Pancreas (tissue), 10 donors: ENCODE measurements around the gene ATG4D. TPM values are rescaled to one million over a fixed set of nuclear protein-coding genes. Genes with fewer than 3 reads are reported as not detected.

ENCODE experiments used
- ATAC-seq, 4 donors: fragments of 200-7000 bp; cut with Tn5 transposase; one replicate each; pipeline versions ENCODE4 v1.8.0 to v1.9.1; 2020; ENCODE audit warnings: mild to moderate bottlenecking in 4 of 4, moderate library complexity in 4 of 4
- DNase-seq, 6 donors: peaks; one replicate each; pipeline ENCODE4 v3.0.0-alpha.2; 2020
- FAIRE-seq: peaks from 2 replicates; lab custom pipeline; 2012; peaks lifted over from hg19 to GRCh38; lab: Jason Lieb, UNC
- H3K27ac ChIP-seq, 4 donors: fragments of 200-600 bp; sonication (generic); 1 replicate in 3 of 4; 2 replicates in 1 of 4; pipeline versions ENCODE4 v1.5.0 to v1.8.0; 2020
- H3K27me3 ChIP-seq, 4 donors: fragments of 200-600 bp; one replicate each; pipeline ENCODE4 v1.8.0; 2021
- H3K36me3 ChIP-seq, 3 donors: fragments of 200-600 bp; sonication (generic) in 1 of 3; one replicate each; pipeline versions ENCODE4 v1.5.0 to v1.8.0; 2020 to 2021
- H3K4me1 ChIP-seq, 3 donors: fragments of 200-600 bp; one replicate each; pipeline ENCODE4 v1.8.0; 2021
- H3K4me3 ChIP-seq, 4 donors: fragments of 200-600 bp; sonication (generic) in 2 of 4; one replicate each; pipeline versions ENCODE4 v1.5.0 to v1.8.0; 2020 to 2021
- H3K9me3 ChIP-seq, 4 donors: fragments of 200-600 bp; one replicate each; pipeline ENCODE4 v1.8.0; 2021
- WGBS, 2 donors: extraction: QIAGEN DNeasy Blood & Tissue Kit; methylation state at CpG; one replicate each; pipeline ENCODE4 v1.1.7; 2013; 5-methylcytosine and 5-hydroxymethylcytosine counted together
- intact Hi-C, 3 donors: fragments of 100-400 bp; cut with DNase I; formaldehyde crosslinking; loops; one replicate each; pipeline versions ENCODE4 v1.11.1 to v1.14.2; 2022
- polyA plus RNA-seq, 2 donors: library from polyadenylated mRNA; stranded (reverse); fragments of 200-250 nt; gene quantifications; one replicate each; pipeline ENCODE4 v1.2.3, GENCODE V29; 2013
- total RNA-seq, 6 donors: library from RNA; stranded (reverse); fragmentation: NEBNext Ultra II Directional in 4 of 6; extraction: Animal tissue kit (Norgen Biotek cat#: 25700) in 4 of 6; gene quantifications; one replicate each; pipeline versions ENCODE4 v1.2.1 to v1.2.4, GENCODE V29; 2021 to 2023
- TF ChIP-seq, protein P1 (sequence below), 4 donors: fragments of 200-600 bp; sonication (generic) in 3 of 4; IDR thresholded peaks; one replicate each; pipeline versions ENCODE4 v1.5.0 to v1.8.0; 2021; ENCODE audit warnings: antibody characterized with exemption in 4 of 4
- donor health status: healthy with polysubstance abuse.
- donor health status: DM: no; HTN: no; CAD: no; lungs with moderate emphysema.
- donor health status: DM: no; HTN: no; CAD: no.
- donor health status: control.
- donor health status: control.
- donor health status: Bipolar disorder and iron deficiency.
- donor health status: DM: yes; HTN: yes; CAD: no.
- donor health status: DM: no; HTN: no; CAD: no.
- donor health status: DM: no; HTN: no; CAD: no.
- donor health status: DM: yes; HTN: yes; CAD: no.

The ATG4D gene
- total and polyA plus RNA-seq, 8 donors = 12.9 to 62.1 (median 22.7) TPM

DNA sequence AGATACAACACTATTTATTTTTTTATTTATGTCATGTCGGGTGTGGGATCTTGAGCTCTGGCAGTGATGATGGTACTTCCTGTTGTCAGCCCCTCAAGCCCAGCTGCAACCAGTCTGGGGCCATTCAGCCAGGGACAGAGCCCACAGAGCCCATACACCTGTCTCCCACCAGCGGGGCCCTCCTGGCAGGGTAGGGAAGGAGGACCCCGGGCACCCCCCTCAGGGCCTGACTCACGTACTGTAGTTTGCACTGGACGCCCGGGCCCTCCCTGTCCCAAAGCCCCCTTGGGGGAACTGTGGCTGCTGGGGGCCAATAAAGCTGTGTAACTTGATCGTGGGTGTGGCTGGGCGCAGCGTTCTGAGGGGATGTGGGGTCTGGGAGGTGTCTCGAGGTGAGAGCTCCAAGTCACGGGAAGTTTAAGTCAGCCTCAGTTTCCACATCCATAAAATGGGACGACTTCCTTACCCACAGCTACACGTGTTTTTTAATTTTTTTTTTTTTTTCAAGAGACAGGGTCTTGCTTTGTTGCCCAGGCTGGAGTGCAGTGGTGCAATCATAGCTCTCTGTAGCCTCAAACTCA lies 9.5 kb downstream of the ATG4D start:
- 79 to 84% methylated on average over 13 of the region's 13 CpGs for WGBS, 2 donors
- TF ChIP-seq, protein P1, sequence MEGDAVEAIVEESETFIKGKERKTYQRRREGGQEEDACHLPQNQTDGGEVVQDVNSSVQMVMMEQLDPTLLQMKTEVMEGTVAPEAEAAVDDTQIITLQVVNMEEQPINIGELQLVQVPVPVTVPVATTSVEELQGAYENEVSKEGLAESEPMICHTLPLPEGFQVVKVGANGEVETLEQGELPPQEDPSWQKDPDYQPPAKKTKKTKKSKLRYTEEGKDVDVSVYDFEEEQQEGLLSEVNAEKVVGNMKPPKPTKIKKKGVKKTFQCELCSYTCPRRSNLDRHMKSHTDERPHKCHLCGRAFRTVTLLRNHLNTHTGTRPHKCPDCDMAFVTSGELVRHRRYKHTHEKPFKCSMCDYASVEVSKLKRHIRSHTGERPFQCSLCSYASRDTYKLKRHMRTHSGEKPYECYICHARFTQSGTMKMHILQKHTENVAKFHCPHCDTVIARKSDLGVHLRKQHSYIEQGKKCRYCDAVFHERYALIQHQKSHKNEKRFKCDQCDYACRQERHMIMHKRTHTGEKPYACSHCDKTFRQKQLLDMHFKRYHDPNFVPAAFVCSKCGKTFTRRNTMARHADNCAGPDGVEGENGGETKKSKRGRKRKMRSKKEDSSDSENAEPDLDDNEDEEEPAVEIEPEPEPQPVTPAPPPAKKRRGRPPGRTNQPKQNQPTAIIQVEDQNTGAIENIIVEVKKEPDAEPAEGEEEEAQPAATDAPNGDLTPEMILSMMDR (IDR thresholded peaks at IDR 0.05) = no peak
- Histone ChIP-seq H3K27me3 (no peaks in the 10 kb centered on the region), H3K36me3 (peaks cover 2 to 57% (median 31%) of the 10 kb centered on the region in 3 donors), H3K27ac (no peak overlapping the region), H3K9me3 (no peaks in the 10 kb centered on the region), H3K4me1 (no peaks in the 10 kb centered on the region), H3K4me3 (no peak overlapping the region)
- ATAC-seq (peak in 2 of 4 donors; percentile 6 to 7), FAIRE-seq (no peak), DNase-seq (peak in 2 of 6 donors; percentile 53 to 67)
- intact Hi-C loops = no loop called here

DNA sequence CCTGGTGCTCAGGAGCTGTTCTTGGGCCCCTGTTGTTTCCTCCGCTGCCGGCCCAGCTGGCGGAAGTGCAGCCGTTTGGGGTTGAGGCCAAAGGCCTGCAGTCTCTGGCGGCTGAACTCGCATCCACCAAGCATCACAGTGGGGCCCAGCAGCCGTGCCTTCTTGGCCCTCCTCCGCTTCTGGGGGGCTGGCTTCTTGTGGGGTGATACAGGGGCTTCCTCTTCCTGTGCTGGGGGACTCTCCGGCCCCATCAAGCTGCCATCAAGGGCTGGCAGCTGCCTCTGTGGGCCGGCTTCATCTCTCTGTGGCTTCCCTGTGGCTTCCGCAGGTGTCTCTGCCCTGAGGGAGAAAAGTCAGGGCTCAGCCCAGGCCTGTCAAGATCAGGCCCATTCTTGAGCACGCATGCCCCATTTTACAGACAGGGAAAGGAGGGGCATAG lies 10.3 kb downstream of the ATG4D start:
- ATAC-seq (peak in 1 of 4 donors; percentile 3), DNase-seq (peak in 2 of 6 donors; percentile 51 to 55), FAIRE-seq (no peak)
- Histone ChIP-seq H3K4me1 (no peaks in the 10 kb centered on the region), H3K27me3 (no peaks in the 10 kb centered on the region), H3K4me3 (no peak overlapping the region), H3K9me3 (no peaks in the 10 kb centered on the region), H3K36me3 (peaks cover 2 to 58% (median 33%) of the 10 kb centered on the region in 3 donors), H3K27ac (no peak overlapping the region)
- TF ChIP-seq, protein P1 (IDR thresholded peaks at IDR 0.05) = no peak
- WGBS, 2 donors = 77 to 85% methylated on average over 12 of the region's 12 CpGs
- intact Hi-C loops = no loop called here

DNA sequence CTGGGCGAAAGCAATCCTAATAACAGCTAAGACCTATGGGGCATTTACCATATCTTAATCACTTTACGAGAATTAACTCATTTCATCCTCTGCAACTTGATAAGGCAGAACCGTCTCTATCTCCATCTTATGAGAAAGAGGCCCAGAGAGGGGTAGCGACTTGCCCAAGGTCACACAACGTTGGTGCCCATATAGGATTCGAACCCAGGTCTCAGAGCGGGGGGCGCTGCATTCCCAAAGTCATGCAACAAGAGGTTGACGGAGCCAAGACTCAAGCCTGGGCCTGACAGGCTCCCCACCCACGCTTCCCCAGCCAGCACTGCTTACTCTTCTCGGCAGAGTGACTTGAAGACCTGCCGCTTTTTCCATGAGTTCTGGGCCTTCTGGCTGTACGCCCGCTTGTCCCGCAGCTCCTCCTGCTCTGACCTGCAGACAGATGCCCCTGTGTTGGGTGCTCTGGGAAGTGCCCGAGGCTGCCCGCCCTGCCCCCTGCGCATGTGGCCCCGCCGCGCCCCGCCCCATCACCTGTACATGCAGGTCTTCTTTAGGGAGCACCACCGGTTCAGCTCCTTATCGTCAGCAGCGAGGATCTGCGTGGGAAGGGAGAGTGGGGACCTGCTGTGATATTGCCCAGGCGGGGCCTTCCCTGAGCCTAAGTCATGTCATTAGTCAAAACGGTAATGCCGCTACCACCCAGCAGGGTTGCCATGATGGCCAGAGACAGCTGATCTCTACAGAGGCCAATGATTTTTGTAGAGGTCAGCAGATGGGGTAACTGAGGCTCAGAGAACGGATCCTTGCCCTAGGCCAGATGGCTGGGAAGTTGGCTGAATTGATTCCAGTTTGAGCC lies 11.3 kb downstream of the ATG4D start:
- Histone ChIP-seq H3K36me3 (peaks cover 4 to 62% (median 44%) of the 10 kb centered on the region in 3 donors), H3K9me3 (no peaks in the 10 kb centered on the region), H3K4me3 (no peak overlapping the region), H3K27ac (no peak overlapping the region), H3K4me1 (no peaks in the 10 kb centered on the region), H3K27me3 (no peaks in the 10 kb centered on the region)
- DNase-seq = no peak
- no peak for FAIRE-seq
- WGBS, 2 donors = 83% methylated on average over 29 to 30 of the region's 30 CpGs
- intact Hi-C loops = no loop called here
- TF ChIP-seq, protein P1 (IDR thresholded peaks at IDR 0.05) = no peak
- ATAC-seq = no peak

DNA sequence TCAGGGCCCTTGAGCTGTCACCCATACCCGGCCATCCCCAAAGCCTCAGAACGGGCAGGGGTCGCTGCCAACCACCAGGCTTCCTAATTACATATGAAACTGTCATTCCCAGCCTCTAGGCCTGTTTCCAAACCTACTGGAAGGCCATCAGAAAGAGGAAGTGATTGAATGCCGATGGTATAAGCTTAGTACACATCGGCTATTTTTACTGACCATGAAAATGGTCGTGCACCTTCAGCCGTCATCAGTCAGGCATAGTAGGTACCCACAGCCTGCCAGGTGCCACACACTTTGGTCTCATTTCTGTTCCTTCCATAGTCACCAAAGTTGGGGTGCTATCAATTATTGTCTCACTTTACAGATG lies 11.9 kb downstream of the ATG4D start:
- DNase-seq = no peak
- no peaks in the 10 kb centered on the region for H3K9me3 ChIP-seq
- H3K36me3 ChIP-seq = peaks cover 7 to 62% (median 49%) of the 10 kb centered on the region in 3 donors
- intact Hi-C loops = no loop called here
- TF ChIP-seq, protein P1 (IDR thresholded peaks at IDR 0.05) = no peak
- no peaks in the 10 kb centered on the region for H3K27me3 ChIP-seq
- H3K4me1 ChIP-seq = no peaks in the 10 kb centered on the region
- ATAC-seq = no peak
- no peak for FAIRE-seq
- whole genome bisulfite sequencing, 2 donors = 73 to 74% methylated on average over 7 of the region's 7 CpGs
- no peak overlapping the region for H3K27ac ChIP-seq
- H3K4me3 ChIP-seq = no peak overlapping the region
